HG03045 (cell line): ENCODE data around the gene RDH8.

Source experiments
- ATAC-seq: cut with Tn5 transposase; IDR thresholded peaks from one replicate; pipeline ENCODE4 v1.9.1; 2021; ENCODE audit warnings: mild to moderate bottlenecking, moderate library complexity; ENCODE audit not compliant: unreplicated experiment

Gene RDH8

GRCh38 chr19:10036601-10037071, 23.4 kb downstream of the RDH8 start:
- no peak for ATAC-seq

DNA sequence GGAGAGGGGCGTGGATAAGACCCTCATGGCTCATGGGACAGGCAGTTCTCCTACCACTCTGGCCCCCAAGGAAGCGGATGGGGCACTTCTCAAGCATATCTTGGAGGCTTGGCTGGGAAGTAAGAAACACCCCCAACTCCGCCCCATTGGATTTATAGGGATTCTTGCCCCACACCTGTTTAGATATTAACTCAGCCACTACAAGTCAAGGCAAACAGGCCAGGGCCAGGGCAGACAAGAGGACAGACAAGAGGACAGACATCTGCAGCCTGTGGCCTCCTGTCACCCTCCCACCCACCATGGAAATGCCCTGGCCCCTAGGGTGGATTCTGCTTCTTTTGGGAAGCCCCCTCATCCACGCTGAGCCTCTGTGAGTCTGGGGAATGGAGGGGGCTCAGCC, 24.1 kb downstream of the RDH8 start:
- ATAC-seq = no peak

- ATAC-seq = no peak
Measured at GRCh38 chr19:10037809-10038208, 24.5 kb downstream of the RDH8 start.

DNA sequence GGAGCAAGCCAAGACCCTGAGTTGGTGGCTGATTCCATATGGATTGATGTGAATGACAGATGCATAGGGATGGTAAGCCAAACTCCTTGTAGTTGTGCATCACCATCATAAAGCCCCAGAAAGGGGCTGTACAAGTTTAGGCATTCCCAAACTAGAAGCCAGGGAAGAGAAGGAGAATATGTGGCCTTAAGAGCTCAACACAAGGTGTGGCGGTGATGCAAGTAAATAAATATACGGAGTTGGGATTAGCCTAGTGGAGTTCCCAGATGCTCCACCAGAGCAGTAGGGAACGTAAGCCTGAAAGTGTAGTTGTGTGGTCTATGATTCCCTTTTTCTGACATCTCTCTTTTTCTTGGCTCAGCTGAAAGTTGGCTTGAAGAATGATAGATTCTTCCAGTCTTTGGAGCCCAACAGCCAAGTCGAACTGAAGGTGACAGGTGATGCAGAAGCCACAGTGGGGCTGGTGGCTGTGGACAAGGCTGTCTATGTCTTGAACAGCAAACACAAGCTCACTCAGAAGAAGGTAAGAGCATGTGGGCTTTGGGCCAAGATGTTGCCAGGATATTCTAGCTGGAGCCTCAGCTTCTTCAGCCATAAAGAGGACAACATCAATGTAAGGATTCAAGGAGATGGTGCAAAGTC, 30.1 kb downstream of the RDH8 start:
- ATAC-seq = no peak

DNA sequence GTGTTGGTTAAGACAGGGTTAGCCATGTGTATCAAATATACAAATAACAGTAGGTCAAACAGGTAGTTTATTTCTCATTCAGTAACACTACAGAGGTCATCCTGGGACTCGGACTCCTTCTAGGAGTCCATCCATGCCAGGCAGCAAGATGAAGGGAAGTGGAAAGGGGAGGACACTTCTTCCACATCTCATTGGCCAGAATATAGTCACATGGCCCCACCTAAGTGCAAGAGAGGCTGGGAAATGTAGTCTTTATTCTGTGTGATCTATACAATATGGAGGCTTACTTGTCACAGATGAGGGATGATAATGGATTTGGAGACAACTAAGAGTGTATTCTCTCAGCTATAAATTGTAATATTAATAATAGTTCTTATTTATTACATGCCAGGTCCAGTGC, 31.1 kb downstream of the RDH8 start:
- ATAC-seq = no peak

GRCh38 chr19:10045371-10045770, 32.1 kb downstream of the RDH8 start:
- no peak for ATAC-seq

- no peak for ATAC-seq
Measured at GRCh38 chr19:10049626-10050025, 36.3 kb downstream of the RDH8 start.

GRCh38 chr19:10052602-10053360, 39.5 kb downstream of the RDH8 start:
- no peak for ATAC-seq

- no peak for ATAC-seq
Measured at GRCh38 chr19:10061717-10062310, 48.5 kb downstream of the RDH8 start.

- ATAC-seq = no peak
Measured at GRCh38 chr19:10068205-10068604, 54.9 kb downstream of the RDH8 start.

- no peak for ATAC-seq
Measured at GRCh38 chr19:10069046-10069445, 55.8 kb downstream of the RDH8 start.

- ATAC-seq = no peak
Measured at GRCh38 chr19:10070730-10071446, 57.6 kb downstream of the RDH8 start.
